GM18502 (cell line): Measurements from ENCODE around the gene LHX4.

Source experiments
- ATAC-seq: cut with Tn5 transposase; IDR thresholded peaks from one replicate; pipeline ENCODE4 v1.9.1; 2021; ENCODE audit warnings: mild to moderate bottlenecking; ENCODE audit not compliant: unreplicated experiment, poor library complexity

The LHX4 gene

DNA sequence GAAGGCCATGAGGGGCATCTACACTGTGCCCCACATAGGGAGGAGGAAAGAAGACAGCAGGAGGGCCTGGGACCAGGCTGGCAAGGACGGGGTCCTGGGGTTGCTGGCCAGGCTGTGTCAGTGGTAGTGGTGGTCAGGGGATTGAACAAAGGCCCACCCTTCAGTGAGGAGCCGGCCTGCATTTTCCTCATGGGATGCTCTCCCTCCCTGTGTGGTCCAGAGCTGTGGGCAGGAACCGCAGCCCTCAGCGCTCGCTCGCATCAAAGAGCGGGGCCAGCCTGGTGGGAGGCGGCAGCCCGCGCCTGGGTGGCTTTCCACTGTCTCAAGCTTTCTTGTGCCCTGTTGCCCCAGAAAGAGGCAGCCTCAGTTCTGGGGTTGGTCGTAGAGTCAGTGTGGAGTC, 24.8 kb downstream of the LHX4 start:
- ATAC-seq, result no peak

DNA sequence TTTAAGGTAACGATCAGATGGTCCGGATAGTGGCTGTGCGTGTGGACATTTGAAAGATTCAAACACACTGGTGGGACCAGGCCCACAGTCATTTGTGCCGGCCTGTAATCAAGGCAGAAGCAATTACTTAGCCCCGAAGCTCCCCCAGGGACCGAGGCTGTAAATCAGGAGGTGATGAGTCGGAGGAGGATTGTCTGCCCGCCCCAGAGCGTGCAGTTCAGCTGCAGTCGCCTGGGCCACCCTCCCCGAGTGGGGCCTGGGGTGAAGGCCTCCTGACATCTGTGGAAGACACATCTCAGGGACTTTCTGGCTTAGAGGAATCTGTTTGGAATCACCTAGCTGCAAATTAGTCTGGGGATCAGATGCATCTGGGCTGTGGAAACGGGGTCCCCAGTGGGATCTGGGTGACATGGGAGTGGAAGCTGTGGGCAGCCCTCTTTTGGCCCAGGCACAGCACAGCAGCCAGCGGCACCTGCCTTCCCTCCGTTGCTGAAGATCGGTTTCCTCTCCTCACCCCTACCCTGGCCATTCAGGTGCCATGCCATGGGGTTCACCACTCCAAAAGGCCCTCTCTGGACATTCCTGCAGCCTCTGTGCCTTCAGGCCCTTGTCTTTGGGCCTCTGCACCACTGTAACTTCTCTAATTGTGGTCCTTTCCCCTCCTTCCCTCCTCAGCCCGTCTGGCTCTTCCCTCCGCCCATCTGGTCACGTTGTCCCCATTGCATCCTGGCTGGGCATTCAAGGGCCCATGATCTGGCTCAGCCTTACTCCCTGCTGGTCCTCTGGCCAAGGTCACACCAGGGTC, 25.7 kb downstream of the LHX4 start:
- no peak for ATAC-seq

DNA sequence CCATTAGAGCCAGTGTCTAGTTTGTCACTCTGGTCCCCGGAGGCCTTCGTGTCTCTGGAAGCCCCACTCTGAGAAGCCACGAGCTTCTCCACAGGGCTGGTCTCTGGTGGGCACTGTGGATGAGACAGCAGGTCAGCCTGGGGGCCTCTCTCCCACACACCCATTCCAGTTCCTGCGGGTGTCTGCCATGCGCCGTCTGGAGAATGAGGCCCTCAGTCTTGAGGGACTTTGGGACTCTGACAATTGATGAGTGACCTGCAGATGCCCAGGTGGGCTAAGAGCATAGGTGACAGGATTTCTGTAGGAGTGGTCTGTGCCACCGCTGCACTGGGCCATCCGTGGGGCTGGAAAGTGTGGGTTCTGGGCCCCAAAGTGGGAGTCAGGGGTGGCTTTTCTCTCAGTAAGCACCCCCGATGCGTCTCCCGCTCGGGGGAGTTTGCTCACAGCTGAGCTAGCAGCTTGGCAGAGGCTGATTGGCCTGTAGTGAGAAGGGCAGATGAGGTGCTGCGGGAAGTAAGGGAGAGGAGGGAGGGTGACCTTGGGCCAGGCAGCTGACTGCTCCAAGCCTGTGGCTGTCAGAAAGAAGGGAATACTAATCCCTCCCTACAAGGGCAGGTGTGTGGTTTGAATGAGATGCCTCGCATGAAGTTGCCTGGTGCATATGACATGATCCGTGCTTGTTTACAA, 26.4 kb downstream of the LHX4 start:
- no peak for ATAC-seq

DNA sequence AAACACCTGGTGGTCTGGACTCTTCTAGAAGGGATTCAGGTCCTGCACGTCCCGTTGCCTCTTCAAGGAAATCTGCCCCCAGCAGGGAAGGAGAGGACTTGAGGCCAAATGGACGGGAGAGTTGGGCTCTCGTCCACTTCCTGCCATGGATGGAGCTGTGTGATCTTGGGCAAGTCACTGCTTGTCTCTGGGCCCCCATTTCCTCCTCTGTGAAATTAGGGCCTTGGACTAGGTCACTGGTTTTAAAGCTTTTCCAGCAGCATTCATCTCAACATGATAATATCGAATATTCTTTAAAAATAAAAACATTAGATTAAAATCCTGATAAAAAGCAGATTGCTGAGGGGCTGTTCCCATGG, 26.9 kb downstream of the LHX4 start:
- ATAC-seq, result no peak

DNA sequence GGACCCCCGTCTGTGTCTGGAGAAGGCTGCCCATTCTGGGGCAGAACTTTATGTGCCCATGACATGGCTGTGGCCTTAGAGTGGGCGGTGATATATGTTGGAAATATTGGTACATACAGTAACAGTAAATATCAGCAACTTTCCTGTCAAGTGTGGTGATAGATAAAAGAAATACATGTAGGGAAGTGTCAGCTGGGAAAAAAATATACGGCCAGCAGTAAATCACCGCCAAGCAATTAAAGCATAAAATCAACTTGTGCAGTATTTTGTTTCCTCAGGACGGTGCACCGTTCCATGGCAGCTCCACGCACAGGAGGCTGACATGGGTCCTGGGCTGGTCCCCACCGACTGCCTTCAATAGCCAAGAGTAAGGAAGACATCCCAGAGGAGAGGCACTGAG, 27.4 kb downstream of the LHX4 start:
- no peak for ATAC-seq

DNA sequence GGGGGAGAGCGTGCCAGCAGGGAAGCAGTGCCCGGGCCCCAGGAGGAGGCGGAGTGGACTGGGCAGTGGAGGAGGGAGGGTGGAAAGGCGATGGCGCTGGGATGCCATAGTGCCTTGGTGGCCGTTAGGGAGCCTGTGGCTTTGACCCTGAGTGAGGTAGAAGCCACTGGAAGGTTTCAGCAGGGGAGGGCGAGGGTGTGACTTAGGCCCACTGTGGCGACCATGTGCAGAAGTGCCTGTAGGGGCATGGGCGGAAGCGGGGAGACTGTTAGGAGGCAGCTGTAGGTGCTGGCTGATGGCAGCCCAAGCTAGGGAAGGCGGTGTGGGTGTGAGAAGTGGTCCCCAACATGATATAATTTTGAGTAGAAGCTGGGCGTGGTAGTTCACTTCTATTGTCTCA, 28.2 kb downstream of the LHX4 start:
- no peak for ATAC-seq

DNA sequence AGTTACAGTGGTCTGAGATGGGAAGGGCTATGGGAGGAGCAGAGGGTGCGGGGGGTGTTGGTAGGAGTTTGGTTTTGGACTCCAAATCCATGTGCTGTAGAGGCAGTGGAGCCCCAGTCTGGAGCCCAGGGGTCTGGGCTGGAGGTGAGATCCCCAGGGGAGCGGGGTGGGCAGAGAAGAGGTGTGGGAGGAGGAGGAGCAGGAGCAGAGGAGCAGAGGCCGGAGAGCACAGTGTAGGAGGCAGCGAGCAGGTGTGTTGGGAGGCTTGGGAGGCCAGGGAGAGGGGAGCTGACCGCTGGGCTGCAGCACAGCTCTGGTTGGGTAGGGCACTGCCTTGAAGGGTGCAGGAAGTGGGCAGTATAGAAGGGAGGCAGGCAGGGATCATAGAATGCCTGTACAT, 28.9 kb downstream of the LHX4 start:
- no peak for ATAC-seq

DNA sequence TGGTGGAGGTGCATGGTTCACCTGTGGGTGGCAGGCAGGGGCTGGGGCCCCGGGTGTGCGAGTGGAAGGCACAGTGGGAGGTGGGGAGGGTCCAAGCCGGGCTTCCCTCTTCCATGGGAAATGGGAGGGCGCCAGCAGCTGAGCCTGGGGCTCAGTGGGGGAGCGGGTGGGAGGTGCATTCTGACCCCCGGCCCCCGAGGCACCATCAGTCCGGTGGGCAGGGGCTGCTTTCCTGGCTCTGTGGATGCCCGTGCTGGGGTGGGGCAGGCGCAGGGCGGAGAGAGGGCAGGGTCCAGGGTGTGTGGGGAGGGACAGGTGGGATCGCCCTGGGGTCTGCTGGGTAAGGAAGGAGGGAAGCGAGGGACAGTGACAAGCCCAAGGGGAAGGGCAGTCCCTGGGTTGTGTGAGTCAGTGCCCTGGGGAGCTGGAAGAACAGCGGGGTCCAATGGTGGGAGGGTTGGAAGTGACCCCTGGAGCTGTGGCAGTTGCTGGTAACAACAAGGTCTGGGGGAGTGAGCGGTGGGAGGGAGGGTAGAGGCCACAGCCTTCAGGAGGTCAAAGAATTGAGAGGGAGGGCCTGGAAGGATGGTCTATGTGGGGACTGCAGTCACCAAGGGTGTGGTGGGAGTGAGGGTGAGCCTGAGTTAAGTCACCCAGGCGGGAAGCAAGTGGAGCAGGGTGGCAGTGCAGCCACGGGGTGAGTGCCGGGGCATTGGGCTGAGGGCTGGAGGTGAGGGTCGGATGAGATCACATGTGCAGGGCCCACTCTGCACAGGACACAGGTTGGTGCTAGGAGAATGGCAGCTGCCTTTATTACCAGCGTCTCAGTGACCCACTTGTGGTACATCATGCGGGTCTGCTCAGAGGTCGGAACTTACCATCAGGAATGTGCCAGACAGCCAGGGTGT, 29.6 kb downstream of the LHX4 start:
- ATAC-seq, result no peak

DNA sequence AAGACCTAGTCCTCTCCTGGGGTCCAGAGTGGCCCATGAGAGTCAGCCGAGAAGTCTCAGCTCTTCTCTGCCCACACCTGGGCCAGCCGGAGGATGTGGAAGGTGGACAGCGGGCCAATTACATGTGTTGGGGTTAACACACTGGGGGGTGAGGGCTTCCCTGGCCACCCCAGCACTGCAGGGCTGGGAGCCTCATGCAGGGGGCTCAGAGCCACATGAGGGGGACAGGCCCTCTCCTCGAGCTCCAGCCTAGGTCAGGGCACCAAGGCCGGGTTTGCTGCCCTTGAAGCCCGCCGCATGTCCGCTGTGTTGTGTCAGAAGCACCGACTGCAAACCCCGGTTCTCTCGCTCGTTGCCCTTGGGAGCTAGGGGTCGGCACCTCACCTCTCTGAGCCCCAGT, 30.5 kb downstream of the LHX4 start:
- ATAC-seq, result no peak

DNA sequence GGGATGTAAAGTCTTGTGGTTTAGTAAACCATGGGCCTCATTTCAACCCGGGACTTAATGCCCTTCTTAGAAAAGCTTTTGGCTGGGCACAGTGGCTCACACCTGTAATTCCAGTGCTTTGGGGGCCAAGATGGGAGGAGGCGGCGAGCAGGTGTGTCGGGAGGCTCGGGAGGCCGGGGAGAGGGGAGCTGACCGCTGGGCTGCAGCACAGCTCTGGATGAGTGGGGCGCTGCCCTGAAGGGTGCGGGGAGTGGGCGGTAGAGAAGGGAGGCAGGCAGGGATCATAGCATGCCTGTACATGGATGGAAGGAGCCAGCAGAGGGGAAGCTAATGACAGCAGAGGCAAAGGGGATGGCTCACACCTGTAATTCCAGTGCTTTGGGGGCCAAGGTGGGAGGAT, 31.0 kb downstream of the LHX4 start:
- no peak for ATAC-seq

DNA sequence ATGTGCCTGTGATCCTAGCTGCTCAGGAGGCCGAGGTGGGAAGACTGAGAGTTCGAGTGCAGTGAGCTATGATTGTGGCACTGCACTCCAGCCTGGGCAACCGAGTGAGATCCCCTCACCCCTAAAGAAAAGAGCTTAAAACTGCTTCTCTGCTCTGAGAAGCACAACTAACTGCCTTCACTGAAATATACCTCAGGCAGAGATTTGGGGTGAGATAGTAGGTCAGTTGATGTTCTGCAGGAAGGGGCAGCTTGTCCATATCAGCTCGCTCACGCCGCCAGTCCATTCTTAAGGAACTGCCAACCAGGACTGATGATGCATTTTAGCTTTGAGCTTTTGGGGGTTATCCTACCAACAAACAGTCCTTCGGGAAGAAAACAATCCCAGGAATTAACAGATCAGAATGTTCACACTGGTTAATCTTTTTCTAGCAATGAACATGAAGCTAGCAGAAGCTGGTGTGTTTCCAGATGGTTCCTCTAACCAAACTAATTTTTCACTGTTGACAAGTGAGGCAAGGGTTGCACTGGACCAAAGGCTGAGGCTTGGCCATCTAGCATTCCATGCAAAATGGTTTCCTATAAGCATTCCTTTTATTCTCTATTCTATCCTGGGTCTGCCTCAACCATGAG, 31.6 kb downstream of the LHX4 start:
- no peak for ATAC-seq

DNA sequence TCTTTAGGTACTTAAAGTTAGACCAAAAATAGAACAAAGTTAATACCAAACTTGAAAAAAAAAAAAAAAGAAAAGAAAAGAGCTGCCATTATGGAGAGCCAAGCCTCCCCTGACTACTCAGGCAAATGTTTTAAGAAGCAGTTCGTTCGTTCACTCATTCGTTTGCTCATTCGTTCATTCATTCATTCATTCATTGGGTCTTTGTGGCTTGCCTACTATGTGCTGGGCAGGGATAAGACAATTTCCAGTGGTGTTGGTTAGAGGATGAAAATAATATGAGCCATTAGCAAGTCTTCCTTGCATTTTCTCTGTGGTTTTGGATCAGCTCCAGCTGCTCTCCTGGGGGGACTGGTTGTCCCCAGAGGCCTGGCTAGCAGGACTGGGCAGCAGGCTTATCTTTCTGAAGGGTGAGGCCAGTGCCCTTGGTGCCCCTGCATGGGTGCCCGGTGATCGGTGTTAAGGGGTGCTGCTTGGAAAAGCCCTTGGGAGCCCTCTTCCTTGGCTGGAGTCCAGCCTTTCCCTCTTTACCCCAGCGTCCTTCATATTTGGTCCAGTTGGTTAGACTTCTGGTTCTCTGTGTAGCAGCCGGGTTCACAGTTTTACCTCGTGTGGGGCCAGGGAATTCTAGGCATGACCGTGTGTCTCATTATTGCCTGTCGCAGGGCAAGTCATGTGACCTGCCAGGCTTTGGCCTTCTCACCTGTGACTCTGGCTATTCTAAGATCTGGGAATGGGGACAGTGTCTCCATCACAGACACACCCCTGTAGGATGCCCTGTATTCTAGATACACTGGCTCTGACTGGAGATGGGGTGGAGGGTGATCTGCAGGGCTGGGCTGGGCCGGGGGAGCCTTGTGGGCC, 32.8 kb downstream of the LHX4 start:
- ATAC-seq, result no peak

DNA sequence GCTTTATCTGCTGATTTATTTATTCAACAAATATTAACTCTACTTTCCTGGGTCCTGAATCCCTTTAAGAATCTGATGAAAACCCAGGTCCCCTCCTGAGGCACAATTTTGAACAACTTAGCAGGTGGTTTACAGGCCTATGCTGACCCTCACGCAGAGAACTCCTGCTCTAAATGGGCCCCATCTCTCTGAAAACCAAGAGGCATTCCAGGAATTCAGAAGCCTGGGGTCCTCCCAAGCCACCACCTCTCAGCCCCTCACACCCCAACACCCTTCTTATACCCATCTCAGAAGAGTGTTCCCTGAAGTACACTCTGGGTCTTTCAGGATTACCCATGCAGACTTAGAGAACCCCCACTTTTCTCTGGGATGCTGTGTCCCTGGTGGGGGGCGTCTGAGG, 34.5 kb downstream of the LHX4 start:
- no peak for ATAC-seq

DNA sequence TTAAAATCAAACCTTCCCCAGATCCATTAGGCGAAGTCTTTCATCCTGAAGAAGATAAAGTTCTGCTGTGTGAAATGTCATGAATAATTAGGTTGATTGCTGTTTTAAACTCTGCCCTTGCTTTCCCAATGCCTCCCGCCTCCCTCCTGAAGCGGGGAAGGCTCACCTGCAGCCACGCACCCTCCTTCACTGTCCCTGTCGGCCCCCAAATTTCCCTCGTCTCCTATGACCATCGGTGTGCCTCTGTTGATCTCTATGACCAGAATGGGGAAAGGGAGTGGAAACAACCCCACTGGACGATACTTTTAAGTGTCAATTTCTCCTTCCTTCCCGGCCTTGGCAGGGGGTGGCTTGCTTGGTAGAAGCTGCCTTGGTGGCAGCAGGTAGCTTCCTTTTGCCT, 35.1 kb downstream of the LHX4 start:
- no peak for ATAC-seq

DNA sequence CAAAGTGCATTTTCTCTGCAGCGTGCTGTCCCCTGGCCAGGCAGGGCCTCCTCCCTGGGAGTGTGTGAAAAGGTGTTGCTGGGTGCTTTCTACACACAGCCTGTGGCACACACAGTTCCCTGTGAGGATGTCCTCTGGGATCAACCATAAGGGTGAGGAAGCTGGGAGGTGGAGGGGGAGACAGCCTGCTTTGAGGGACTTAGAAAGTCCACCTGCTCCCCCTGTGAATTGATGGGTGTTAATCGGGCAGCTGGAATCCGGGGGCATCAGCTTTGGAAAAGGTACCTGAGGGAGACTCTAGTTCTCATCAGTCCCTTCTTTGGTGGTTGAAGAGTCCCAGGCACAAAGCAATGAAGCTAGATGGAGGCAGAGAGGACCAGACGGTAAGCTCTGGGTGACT, 35.8 kb downstream of the LHX4 start:
- ATAC-seq, result no peak

DNA sequence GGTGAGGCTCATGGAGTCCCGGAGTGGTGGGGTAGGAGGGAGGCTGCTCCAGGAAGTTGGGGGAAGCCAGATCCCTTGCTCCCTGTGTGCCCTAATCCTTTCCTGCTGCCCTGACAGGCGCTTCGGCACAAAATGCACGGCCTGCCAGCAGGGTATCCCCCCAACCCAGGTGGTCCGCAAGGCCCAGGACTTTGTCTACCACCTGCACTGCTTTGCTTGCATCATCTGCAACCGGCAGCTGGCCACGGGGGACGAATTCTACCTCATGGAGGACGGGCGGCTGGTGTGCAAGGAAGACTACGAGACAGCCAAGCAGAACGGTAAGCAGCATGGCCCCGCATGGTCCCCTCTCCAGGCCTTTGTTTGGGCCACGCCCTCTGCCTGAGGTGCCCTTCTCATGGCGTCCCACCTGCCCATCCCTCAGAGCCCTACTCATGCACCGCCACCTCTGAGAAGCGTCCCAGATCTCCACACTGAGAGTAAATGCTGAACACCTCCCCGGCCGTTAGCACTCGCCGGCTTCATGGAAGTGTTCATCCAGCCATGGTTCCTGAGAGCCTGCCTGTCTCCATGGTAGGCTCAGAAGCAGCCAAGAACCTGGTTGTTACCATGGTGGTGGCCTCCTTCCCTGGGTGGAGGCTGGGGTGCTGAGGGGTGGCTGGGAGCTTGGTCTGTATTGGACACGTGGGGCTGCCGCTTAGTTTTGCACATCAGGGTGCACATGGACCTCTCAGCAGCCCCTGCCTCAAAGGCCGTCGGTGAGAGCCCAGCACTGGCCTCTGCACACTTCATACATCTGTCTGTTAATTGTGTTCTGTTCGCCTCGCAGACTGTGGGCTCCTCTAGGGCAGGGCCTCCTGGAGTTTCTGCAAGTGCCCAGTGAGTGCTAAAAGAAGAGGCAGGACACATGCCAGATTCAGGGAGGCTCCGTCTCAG, 36.5 kb downstream of the LHX4 start:
- ATAC-seq, result no peak

DNA sequence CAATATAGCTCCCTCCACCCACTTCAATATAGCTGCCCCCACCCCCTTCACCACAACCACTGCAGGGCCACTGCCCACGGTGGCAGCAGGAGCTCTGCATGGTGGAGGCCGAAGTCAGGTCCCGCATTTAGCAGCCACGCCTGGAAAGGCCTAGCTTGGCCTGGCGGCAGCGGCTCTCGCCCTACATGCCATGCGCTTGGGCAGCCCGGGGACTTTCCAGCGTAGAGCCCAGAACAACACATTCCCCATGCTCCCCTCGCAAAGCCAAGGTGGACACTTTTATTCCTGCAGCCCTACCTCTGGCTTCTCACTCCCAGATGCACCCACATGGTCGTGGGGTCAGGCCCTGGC, 37.1 kb downstream of the LHX4 start:
- no peak for ATAC-seq

DNA sequence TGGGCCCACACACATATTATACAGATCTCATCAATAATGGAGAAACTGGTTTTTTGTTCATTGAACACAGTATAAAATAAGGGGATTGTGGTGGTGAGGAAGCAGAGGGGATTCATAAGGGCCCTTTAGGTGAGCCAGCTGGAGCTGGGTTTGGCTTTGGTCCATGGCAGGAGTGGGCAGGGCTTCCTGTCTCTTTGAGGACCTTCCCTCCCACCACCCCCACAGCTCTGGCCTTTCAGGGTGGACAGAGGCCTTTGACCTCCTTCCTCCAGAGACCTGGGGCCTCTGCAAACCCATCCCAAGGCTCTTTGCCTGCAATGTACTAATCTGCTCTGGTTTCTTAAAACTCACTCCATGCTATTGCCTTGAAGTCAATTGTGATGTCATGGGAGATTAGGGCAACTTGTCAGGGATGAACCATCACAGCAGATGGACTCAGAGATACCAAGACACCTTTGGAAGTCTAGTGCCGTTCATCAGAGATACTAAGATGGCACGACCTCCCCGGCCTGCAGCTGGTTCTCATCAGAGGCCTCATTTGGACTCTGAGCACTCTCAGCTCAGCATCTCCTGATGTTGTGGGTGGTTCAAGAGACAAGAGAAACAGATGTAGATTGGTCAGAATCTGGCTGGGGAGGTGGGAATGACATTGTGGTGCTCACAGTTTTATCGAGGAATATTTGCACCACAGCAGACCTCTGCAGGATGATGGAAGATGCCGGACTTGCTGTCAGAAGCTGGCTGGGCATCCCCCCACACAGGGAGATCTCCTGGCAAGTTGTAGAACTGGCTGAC, 37.9 kb downstream of the LHX4 start:
- ATAC-seq, result no peak
